Neural cell (in vitro differentiated cells): ENCODE measurements around the gene ZNF655. TPM values are rescaled to one million over a fixed set of nuclear protein-coding genes. Genes with fewer than 3 reads are reported as not detected.

Experiments used
- H2AFZ ChIP-seq: fragments of 200-600, 300-800 bp; sonication (generic), shearing (Covaris generic); 2 replicates; pipeline ENCODE4 v1.6.0; 2014; ENCODE audit warnings: low read depth, mild to moderate bottlenecking, antibody characterized with exemption, low read length, moderate library complexity
- H3F3A ChIP-seq: fragments of 200-600 bp; shearing (Covaris generic); 2 replicates; pipeline ENCODE4 v1.6.1; 2016; ENCODE audit warnings: mild to moderate bottlenecking, moderate library complexity, mixed read lengths, antibody characterized with exemption, low read length; ENCODE audit not compliant: insufficient read depth, poor library complexity, severe bottlenecking
- H3K27ac ChIP-seq: fragments of 200-600, 300-800 bp; sonication (generic), shearing (Covaris generic); 2 replicates; pipeline ENCODE4 v1.5.1; 2014; ENCODE audit warnings: mild to moderate bottlenecking, low read length, moderate library complexity
- H3K27me3 ChIP-seq: fragments of 300-800, 200-600 bp; sonication (generic), shearing (Covaris generic); 2 replicates; pipeline ENCODE4 v1.6.0; 2014; ENCODE audit warnings: mild to moderate bottlenecking, low read depth, low read length, moderate library complexity; ENCODE audit not compliant: insufficient read depth
- H3K36me3 ChIP-seq: fragments of 300-800, 200-600 bp; sonication (generic), shearing (Covaris generic); 2 replicates; pipeline ENCODE4 v1.5.1; 2014; ENCODE audit warnings: mild to moderate bottlenecking, antibody characterized with exemption, low read length, moderate library complexity; ENCODE audit not compliant: insufficient read depth
- H3K4me2 ChIP-seq: fragments of 300-800, 200-600 bp; sonication (generic), shearing (Covaris generic); 2 replicates; pipeline ENCODE4 v1.6.0; 2014; ENCODE audit warnings: mild to moderate bottlenecking, low read length
- H3K4me3 ChIP-seq: fragments of 300-800, 200-600 bp; sonication (generic), shearing (Covaris generic); 2 replicates; pipeline ENCODE4 v1.5.1; 2014; ENCODE audit warnings: mild to moderate bottlenecking, low read length, moderate library complexity
- H3K79me2 ChIP-seq: fragments of 200-600 bp; shearing (Covaris generic); replicated peaks from 2 replicates; pipeline ENCODE4 v1.6.0; 2014; ENCODE audit warnings: mild to moderate bottlenecking, low read length, moderate library complexity; ENCODE audit not compliant: insufficient read depth
- H3K9ac ChIP-seq: fragments of 300-800, 200-600 bp; sonication (generic), shearing (Covaris generic); 2 replicates; pipeline ENCODE4 v1.6.1; 2016; ENCODE audit warnings: mild to moderate bottlenecking, low read length, mixed read lengths
- H3K9me2 ChIP-seq: fragments of 200-600 bp; shearing (Covaris generic); 2 replicates; pipeline ENCODE4 v1.6.1; 2016; ENCODE audit warnings: mild to moderate bottlenecking, low read length, mixed read lengths; ENCODE audit not compliant: insufficient read depth
- H3K9me3 ChIP-seq: fragments of 200-600, 300-800 bp; sonication (generic), shearing (Covaris generic); 2 replicates; pipeline ENCODE4 v1.6.1; 2016; ENCODE audit warnings: mild to moderate bottlenecking, mixed run types, low read length, moderate library complexity, mixed read lengths
- H4K20me1 ChIP-seq: fragments of 200-600 bp; shearing (Covaris generic); 2 replicates; pipeline ENCODE4 v1.6.1; 2016; ENCODE audit warnings: mild to moderate bottlenecking, mixed run types; ENCODE audit not compliant: insufficient read depth
- CTCF ChIP-seq: fragments of 450-650 bp; IDR thresholded peaks from 2 replicates; pipeline ENCODE4 v1.5.1; 2014; ENCODE audit warnings: antibody characterized with exemption, mild to moderate bottlenecking, moderate library complexity; ENCODE audit not compliant: poor library complexity, severe bottlenecking
- EP300 ChIP-seq: fragments of 450-650 bp; conservative IDR thresholded peaks from 2 replicates; pipeline ENCODE4 v1.6.1; 2014; ENCODE audit warnings: antibody characterized with exemption, mild to moderate bottlenecking, moderate library complexity; ENCODE audit not compliant: poor library complexity, severe bottlenecking
- EZH2 ChIP-seq: fragments of 200-600, 300-800 bp; shearing (Covaris generic), sonication (generic); IDR thresholded peaks from 2 replicates; pipeline ENCODE4 v1.6.1; 2014; ENCODE audit warnings: antibody characterized with exemption, low read length, borderline replicate concordance, mild to moderate bottlenecking; ENCODE audit not compliant: insufficient read depth, poor library complexity, severe bottlenecking
- MXI1 ChIP-seq: fragments of 450-650 bp; conservative IDR thresholded peaks from 2 replicates; pipeline ENCODE4 v1.6.1; 2014; ENCODE audit warnings: antibody characterized with exemption, mild to moderate bottlenecking; ENCODE audit not compliant: poor library complexity, severe bottlenecking
- POLR2AphosphoS5 ChIP-seq: IDR thresholded peaks from 2 replicates; pipeline ENCODE4 v1.6.1; 2012
- RAD21 ChIP-seq: fragments of 450-650 bp; conservative IDR thresholded peaks from 2 replicates; pipeline ENCODE4 v1.6.1; 2014; ENCODE audit warnings: antibody characterized with exemption, mild to moderate bottlenecking, moderate library complexity
- REST ChIP-seq: IDR thresholded peaks from 2 replicates; pipeline ENCODE4 v1.6.1; 2012; ENCODE audit warnings: borderline replicate concordance
- SMC3 ChIP-seq: fragments of 450-650 bp; conservative IDR thresholded peaks from 2 replicates; pipeline ENCODE4 v1.6.1; 2014; ENCODE audit warnings: antibody characterized with exemption, mild to moderate bottlenecking, moderate library complexity; ENCODE audit not compliant: poor library complexity
- TAF1 ChIP-seq: IDR thresholded peaks from 2 replicates; pipeline ENCODE4 v1.6.1; 2012; ENCODE audit warnings: low read depth
- polyA plus RNA-seq: library from polyadenylated mRNA; depleted of rRNA; stranded (reverse); fragments of >200 nt; gene quantifications from 2 replicates; pipeline ENCODE4 v1.2.3, GENCODE V29; 2014

The ZNF655 gene
- polyA plus RNA-seq, 1 donor from 2014 or later: 89.0 TPM

- TF ChIP-seq TAF1 (no peak), EP300 (no peak), EZH2 (no peak)
These were observed 17.8 kb downstream of the ZNF655 start for GRCh38 chr7:99576251-99576650.

GRCh38 chr7:99579281-99579955, 21.0 kb downstream of the ZNF655 start:
- no peak for TF ChIP-seq CTCF
- TF ChIP-seq POLR2AphosphoS5: no peak
- no peak for TF ChIP-seq EP300
- TF ChIP-seq RAD21: no peak
- TF ChIP-seq TAF1: no peak
- TF ChIP-seq MXI1: no peak
- TF ChIP-seq SMC3: no peak
- TF ChIP-seq REST: no peak
- no peak for TF ChIP-seq EZH2
- Histone ChIP-seq H3K36me3 (no peaks in the 10 kb centered on the region), H3K4me3 (peak overlapping the region; percentile 67), H2AFZ (peak overlapping the region; percentile 79), H3K9me3 (no peaks in the 10 kb centered on the region), H3K4me2 (no peak overlapping the region), H3K27ac (no peak overlapping the region), H3K79me2 (no peaks in the 10 kb centered on the region), H4K20me1 (no peaks in the 10 kb centered on the region), H3K9me2 (no peaks in the 10 kb centered on the region), H3K27me3 (no peaks in the 10 kb centered on the region), H3K9ac (peak overlapping the region; percentile 64), H3F3A (no peaks in the 10 kb centered on the region)

More at GRCh38 chr7:99576251-99576650, 17.8 kb downstream of the ZNF655 start:
- Histone ChIP-seq H4K20me1 (no peaks in the 10 kb centered on the region), H3K9ac (no peak overlapping the region), H3K9me3 (no peaks in the 10 kb centered on the region), H3K4me3 (no peak overlapping the region), H3F3A (no peaks in the 10 kb centered on the region), H3K4me2 (no peak overlapping the region), H2AFZ (no peak overlapping the region), H3K27me3 (no peaks in the 10 kb centered on the region), H3K9me2 (no peaks in the 10 kb centered on the region), H3K27ac (no peak overlapping the region), H3K36me3 (peaks cover 3% of the 10 kb centered on the region), H3K79me2 (no peaks in the 10 kb centered on the region)
